Measurements from ENCODE around the gene NTNG1.

NTNG1 gene

GRCh38 chr1:107251839-107252238 lies 111.0 kb downstream of the NTNG1 start:
- DNase-seq (ENCODE audit: extremely low spot score, insufficient read length, low read depth) = no peak
- FAIRE-seq = no peak

DNA sequence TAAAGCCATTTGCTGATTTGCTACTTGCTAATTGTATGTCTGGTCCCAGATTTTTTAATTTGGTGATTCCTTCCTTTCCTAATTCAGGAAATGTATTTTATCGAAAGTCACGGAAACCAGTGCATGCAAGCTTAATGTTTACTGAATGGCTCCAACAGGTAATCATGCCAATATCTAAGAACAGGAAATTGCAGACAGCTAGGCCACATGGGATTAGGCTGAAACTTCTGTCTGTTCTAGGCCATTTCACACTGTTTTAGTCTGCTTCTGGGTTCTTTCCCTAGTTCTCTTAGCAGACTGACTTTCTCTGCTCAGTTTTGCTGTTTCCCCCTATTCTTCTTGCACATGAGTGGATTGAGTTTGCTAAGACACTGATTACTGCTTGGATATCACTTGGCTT lies 111.4 kb downstream of the NTNG1 start:
- FAIRE-seq (no peak), DNase-seq (ENCODE audit: extremely low spot score, insufficient read length, low read depth) (no peak)

- DNase-seq (ENCODE audit: extremely low spot score, insufficient read length, low read depth) (no peak), FAIRE-seq (no peak)
These were observed 113.5 kb downstream of the NTNG1 start for GRCh38 chr1:107254306-107254705.

DNA sequence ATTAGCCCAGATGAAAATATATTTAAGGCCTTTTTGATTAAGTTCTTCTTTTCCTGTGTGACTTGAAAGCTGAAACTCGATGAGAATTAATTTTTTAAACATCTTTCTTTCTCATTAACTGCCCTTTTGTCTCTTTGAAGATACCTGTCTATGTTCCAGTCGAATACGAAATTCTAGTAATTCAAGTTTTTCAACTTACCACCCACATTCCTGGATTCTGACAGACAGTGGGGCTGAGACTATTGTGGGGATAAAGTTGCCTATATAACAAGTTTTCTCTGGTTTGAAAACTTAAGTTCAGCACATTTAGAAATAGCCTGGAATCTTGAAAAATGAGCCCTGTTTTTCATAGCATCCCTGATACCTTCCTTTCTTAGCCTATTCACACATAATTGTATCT lies 114.6 kb downstream of the NTNG1 start:
- FAIRE-seq (no peak), DNase-seq (ENCODE audit: extremely low spot score, insufficient read length, low read depth) (no peak)

DNA sequence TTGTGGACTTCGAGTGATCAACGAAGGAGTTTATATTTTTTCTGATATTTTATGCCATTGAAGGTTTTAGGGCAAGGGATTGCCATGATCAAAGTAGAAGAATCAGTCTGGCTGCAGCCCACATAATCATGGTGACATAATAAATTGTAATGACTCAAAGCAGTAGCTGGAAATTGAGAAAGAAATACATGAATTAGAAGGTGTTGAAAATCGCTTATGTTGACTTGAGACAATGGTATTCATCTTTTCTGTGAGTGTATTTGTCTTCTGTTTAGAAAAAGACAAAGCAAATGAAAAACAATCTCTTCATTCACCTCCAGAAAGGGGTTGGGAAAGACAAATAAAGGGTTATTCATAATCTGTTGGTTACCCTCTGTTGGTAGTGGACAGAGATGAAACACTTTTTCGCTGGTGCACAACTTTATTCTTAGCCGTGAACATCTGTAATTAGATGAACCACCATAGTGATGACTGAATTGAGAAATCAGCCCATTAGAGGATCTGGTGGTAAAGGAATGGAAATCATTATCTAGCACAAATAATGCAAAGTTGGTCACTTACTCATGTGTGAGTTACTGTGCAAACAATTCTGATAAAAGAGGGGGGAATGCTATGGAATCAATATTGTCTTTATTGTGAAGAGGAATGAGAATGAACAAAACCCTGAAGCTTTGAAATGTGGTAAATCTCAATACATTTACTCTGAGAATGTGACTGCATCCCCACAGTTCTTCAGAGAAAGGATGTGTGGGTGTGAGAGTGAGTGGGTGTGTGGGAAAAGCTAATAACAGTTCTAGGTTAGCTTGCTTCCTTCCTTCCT lies 121.8 kb downstream of the NTNG1 start:
- DNase-seq (ENCODE audit: extremely low spot score, insufficient read length, low read depth) (no peak), FAIRE-seq (no peak)

- FAIRE-seq (no peak), DNase-seq (ENCODE audit: extremely low spot score, insufficient read length, low read depth) (no peak)
These were observed 122.6 kb downstream of the NTNG1 start for GRCh38 chr1:107263291-107263915.

DNA sequence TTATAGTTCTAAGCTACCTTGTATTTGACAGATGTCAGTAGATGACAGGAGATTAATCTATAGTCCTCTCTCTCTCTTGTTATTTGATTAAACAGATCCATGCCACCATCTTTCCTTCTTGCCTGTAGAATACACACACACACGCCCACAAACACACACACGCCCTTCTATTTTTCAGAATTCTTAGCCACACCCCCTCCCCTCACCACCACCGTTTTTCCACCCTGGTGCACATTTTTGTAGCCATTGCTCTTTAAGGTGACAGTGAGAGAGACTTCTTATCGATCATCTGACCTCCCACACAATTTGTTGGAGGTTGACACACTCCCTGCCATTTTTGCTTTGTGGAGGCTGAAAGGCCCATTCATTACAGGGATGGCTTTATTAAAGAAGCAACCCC lies 123.2 kb downstream of the NTNG1 start:
- no peak for FAIRE-seq

GRCh38 chr1:107264561-107264960 lies 123.7 kb downstream of the NTNG1 start:
- DNase-seq (ENCODE audit: extremely low spot score, insufficient read length, low read depth) (no peak), FAIRE-seq (no peak)

More for the DNA sequence above, 123.2 kb downstream of the NTNG1 start:
- DNase-seq (ENCODE audit: extremely low spot score, insufficient read length, low read depth) = no peak

DNA sequence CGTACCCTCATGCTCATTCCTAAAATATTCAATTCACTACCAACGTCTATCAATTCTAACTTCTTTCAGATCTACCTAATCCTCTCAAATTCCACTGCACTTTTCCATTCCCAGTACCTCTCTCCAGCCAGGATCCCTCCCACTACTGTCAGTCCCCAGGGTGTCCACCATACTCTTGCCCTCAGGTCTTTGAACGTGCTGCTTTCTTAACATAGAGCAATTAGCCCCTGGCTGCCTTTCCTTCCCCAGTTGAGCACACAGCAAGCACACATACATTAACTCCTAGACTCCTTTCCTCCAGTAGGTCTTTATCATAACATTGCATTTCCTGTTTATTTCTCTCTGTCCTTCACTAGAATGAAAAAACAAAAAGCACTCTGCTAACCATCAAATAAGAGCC lies 126.7 kb downstream of the NTNG1 start:
- FAIRE-seq (no peak), DNase-seq (ENCODE audit: extremely low spot score, insufficient read length, low read depth) (no peak)

GRCh38 chr1:107272321-107272720 lies 131.5 kb downstream of the NTNG1 start:
- no peak for DNase-seq (ENCODE audit: extremely low spot score, insufficient read length, low read depth)
- no peak for FAIRE-seq

DNA sequence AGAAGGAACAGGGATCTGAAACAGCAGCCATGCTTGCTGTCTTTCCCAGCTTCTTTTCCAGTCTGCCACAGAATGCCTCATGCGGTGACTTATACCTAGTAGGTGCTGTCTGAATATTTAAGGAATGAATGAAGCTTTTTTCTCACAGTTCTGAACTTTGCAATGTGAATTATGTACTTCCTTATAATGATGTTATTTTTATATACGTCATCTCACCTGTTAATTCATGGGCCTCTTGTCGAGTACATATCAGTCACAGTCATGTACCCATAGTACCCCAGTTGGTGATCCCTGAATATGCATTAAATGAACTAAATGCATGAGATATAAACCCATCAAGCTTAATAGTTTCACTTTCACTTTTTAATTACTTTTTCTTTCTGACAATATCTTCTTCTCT lies 132.7 kb downstream of the NTNG1 start:
- no peak for DNase-seq (ENCODE audit: extremely low spot score, insufficient read length, low read depth)
- no peak for FAIRE-seq

DNA sequence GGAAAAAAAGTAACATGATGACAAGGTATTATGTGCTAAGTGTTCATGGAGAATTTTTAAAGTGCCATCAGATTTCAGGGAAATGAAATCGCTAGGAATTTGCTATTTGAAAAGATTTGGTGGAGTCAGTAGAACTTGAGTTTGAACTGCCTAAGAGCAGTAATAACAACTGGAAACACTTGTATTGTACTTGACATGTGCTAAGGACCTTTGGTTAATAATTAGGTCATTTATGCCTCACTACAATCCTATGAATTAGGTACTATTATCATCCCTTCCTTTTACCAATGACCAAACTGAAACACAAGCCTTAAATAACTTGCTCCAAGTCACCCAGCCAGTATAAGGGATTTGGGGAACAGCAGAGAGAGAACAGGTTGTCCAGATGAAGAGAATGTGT lies 133.4 kb downstream of the NTNG1 start:
- no peak for DNase-seq (ENCODE audit: extremely low spot score, insufficient read length, low read depth)
- FAIRE-seq = no peak

- DNase-seq (ENCODE audit: extremely low spot score, insufficient read length, low read depth) (no peak), FAIRE-seq (no peak)
These were observed 135.4 kb downstream of the NTNG1 start for GRCh38 chr1:107276247-107276646.

- DNase-seq (ENCODE audit: extremely low spot score, insufficient read length, low read depth) = no peak
- no peak for FAIRE-seq
These were observed 136.2 kb downstream of the NTNG1 start for GRCh38 chr1:107277022-107277421.

DNA sequence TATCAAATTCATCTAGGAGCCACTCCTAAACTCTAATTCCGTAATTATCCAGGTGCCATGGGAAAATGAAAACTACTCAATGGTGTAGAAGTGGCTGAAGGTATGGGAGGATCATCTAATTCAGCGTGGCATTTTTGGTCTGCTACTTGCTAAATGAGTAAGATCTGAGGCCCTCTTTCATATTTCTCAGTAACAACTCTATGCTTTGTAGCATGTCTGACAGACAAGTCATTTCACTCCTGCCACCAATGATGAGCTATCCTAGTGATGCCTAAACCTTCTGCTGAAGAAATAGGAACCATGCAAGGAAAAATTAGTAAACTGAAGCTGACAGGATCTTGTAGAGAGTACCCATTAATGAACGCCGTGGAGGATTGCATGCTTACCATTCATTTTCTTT lies 145.3 kb downstream of the NTNG1 start:
- FAIRE-seq (no peak), DNase-seq (ENCODE audit: extremely low spot score, insufficient read length, low read depth) (no peak)

- no peak for DNase-seq (ENCODE audit: extremely low spot score, insufficient read length, low read depth)
- FAIRE-seq = no peak
These were observed 151.1 kb downstream of the NTNG1 start for GRCh38 chr1:107291987-107292386.

- no peak for FAIRE-seq
- DNase-seq (ENCODE audit: extremely low spot score, insufficient read length, low read depth) = no peak
These were observed 153.2 kb downstream of the NTNG1 start for GRCh38 chr1:107293901-107294613.

- FAIRE-seq = no peak
- no peak for DNase-seq (ENCODE audit: extremely low spot score, insufficient read length, low read depth)
These were observed 153.8 kb downstream of the NTNG1 start for GRCh38 chr1:107294686-107295085.

DNA sequence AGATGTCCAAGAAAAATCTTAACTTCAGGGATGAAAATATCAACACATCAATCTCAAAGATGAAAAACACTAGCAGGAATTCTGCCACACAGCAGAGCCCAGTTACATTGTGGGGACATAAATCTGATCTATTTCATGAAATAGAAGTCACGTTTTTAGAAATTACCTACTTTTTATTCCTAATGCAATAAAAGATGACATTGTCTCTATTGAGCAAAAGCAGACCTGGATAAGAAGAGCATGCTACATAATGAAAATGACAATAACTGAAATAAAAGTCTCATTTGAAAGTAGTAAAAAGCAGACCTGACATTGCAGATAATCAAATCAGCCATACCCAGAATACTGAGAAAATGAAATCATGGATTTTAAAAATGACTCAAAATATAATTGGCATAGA lies 156.8 kb downstream of the NTNG1 start:
- DNase-seq (ENCODE audit: extremely low spot score, insufficient read length, low read depth) = no peak
- FAIRE-seq = no peak

GRCh38 chr1:107298526-107298925 lies 157.7 kb downstream of the NTNG1 start:
- DNase-seq (ENCODE audit: extremely low spot score, insufficient read length, low read depth) (no peak), FAIRE-seq (no peak)

GRCh38 chr1:107299521-107299920 lies 158.7 kb downstream of the NTNG1 start:
- no peak for FAIRE-seq
- DNase-seq (ENCODE audit: extremely low spot score, insufficient read length, low read depth) = no peak

Data from GM18507 (cell line).